Neural cell (in vitro differentiated cells): ENCODE data around the gene ANKRD44. TPM values are rescaled to one million over a fixed set of nuclear protein-coding genes. Genes with fewer than 3 reads are reported as not detected.

ENCODE experiments used
- H2AFZ ChIP-seq: fragments of 200-600, 300-800 bp; sonication (generic), shearing (Covaris generic); 2 replicates; pipeline ENCODE4 v1.6.0; 2014; ENCODE audit warnings: low read depth, mild to moderate bottlenecking, antibody characterized with exemption, low read length, moderate library complexity
- H3F3A ChIP-seq: fragments of 200-600 bp; shearing (Covaris generic); 2 replicates; pipeline ENCODE4 v1.6.1; 2016; ENCODE audit warnings: mild to moderate bottlenecking, moderate library complexity, mixed read lengths, antibody characterized with exemption, low read length; ENCODE audit not compliant: insufficient read depth, poor library complexity, severe bottlenecking
- H3K27ac ChIP-seq: fragments of 200-600, 300-800 bp; sonication (generic), shearing (Covaris generic); 2 replicates; pipeline ENCODE4 v1.5.1; 2014; ENCODE audit warnings: mild to moderate bottlenecking, low read length, moderate library complexity
- H3K27me3 ChIP-seq: fragments of 300-800, 200-600 bp; sonication (generic), shearing (Covaris generic); 2 replicates; pipeline ENCODE4 v1.6.0; 2014; ENCODE audit warnings: mild to moderate bottlenecking, low read depth, low read length, moderate library complexity; ENCODE audit not compliant: insufficient read depth
- H3K36me3 ChIP-seq: fragments of 300-800, 200-600 bp; sonication (generic), shearing (Covaris generic); 2 replicates; pipeline ENCODE4 v1.5.1; 2014; ENCODE audit warnings: mild to moderate bottlenecking, antibody characterized with exemption, low read length, moderate library complexity; ENCODE audit not compliant: insufficient read depth
- H3K4me2 ChIP-seq: fragments of 300-800, 200-600 bp; sonication (generic), shearing (Covaris generic); 2 replicates; pipeline ENCODE4 v1.6.0; 2014; ENCODE audit warnings: mild to moderate bottlenecking, low read length
- H3K4me3 ChIP-seq: fragments of 300-800, 200-600 bp; sonication (generic), shearing (Covaris generic); 2 replicates; pipeline ENCODE4 v1.5.1; 2014; ENCODE audit warnings: mild to moderate bottlenecking, low read length, moderate library complexity
- H3K79me2 ChIP-seq: fragments of 200-600 bp; shearing (Covaris generic); replicated peaks from 2 replicates; pipeline ENCODE4 v1.6.0; 2014; ENCODE audit warnings: mild to moderate bottlenecking, low read length, moderate library complexity; ENCODE audit not compliant: insufficient read depth
- H3K9ac ChIP-seq: fragments of 300-800, 200-600 bp; sonication (generic), shearing (Covaris generic); 2 replicates; pipeline ENCODE4 v1.6.1; 2016; ENCODE audit warnings: mild to moderate bottlenecking, low read length, mixed read lengths
- H3K9me2 ChIP-seq: fragments of 200-600 bp; shearing (Covaris generic); 2 replicates; pipeline ENCODE4 v1.6.1; 2016; ENCODE audit warnings: mild to moderate bottlenecking, low read length, mixed read lengths; ENCODE audit not compliant: insufficient read depth
- H3K9me3 ChIP-seq: fragments of 200-600, 300-800 bp; sonication (generic), shearing (Covaris generic); 2 replicates; pipeline ENCODE4 v1.6.1; 2016; ENCODE audit warnings: mild to moderate bottlenecking, mixed run types, low read length, moderate library complexity, mixed read lengths
- H4K20me1 ChIP-seq: fragments of 200-600 bp; shearing (Covaris generic); 2 replicates; pipeline ENCODE4 v1.6.1; 2016; ENCODE audit warnings: mild to moderate bottlenecking, mixed run types; ENCODE audit not compliant: insufficient read depth
- CTCF ChIP-seq: fragments of 450-650 bp; IDR thresholded peaks from 2 replicates; pipeline ENCODE4 v1.5.1; 2014; ENCODE audit warnings: antibody characterized with exemption, mild to moderate bottlenecking, moderate library complexity; ENCODE audit not compliant: poor library complexity, severe bottlenecking
- EP300 ChIP-seq: fragments of 450-650 bp; conservative IDR thresholded peaks from 2 replicates; pipeline ENCODE4 v1.6.1; 2014; ENCODE audit warnings: antibody characterized with exemption, mild to moderate bottlenecking, moderate library complexity; ENCODE audit not compliant: poor library complexity, severe bottlenecking
- EZH2 ChIP-seq: fragments of 200-600, 300-800 bp; shearing (Covaris generic), sonication (generic); IDR thresholded peaks from 2 replicates; pipeline ENCODE4 v1.6.1; 2014; ENCODE audit warnings: antibody characterized with exemption, low read length, borderline replicate concordance, mild to moderate bottlenecking; ENCODE audit not compliant: insufficient read depth, poor library complexity, severe bottlenecking
- MXI1 ChIP-seq: fragments of 450-650 bp; conservative IDR thresholded peaks from 2 replicates; pipeline ENCODE4 v1.6.1; 2014; ENCODE audit warnings: antibody characterized with exemption, mild to moderate bottlenecking; ENCODE audit not compliant: poor library complexity, severe bottlenecking
- POLR2AphosphoS5 ChIP-seq: IDR thresholded peaks from 2 replicates; pipeline ENCODE4 v1.6.1; 2012
- RAD21 ChIP-seq: fragments of 450-650 bp; conservative IDR thresholded peaks from 2 replicates; pipeline ENCODE4 v1.6.1; 2014; ENCODE audit warnings: antibody characterized with exemption, mild to moderate bottlenecking, moderate library complexity
- SMC3 ChIP-seq: fragments of 450-650 bp; conservative IDR thresholded peaks from 2 replicates; pipeline ENCODE4 v1.6.1; 2014; ENCODE audit warnings: antibody characterized with exemption, mild to moderate bottlenecking, moderate library complexity; ENCODE audit not compliant: poor library complexity
- TAF1 ChIP-seq: IDR thresholded peaks from 2 replicates; pipeline ENCODE4 v1.6.1; 2012; ENCODE audit warnings: low read depth
- polyA plus RNA-seq: library from polyadenylated mRNA; depleted of rRNA; stranded (reverse); fragments of >200 nt; gene quantifications from 2 replicates; pipeline ENCODE4 v1.2.3, GENCODE V29; 2014
- TF ChIP-seq, protein P1 (sequence below): IDR thresholded peaks from 2 replicates; pipeline ENCODE4 v1.6.1; 2012; ENCODE audit warnings: borderline replicate concordance

Gene ANKRD44
- polyA plus RNA-seq, 1 donor from 2014 or later: 94.3 TPM

DNA sequence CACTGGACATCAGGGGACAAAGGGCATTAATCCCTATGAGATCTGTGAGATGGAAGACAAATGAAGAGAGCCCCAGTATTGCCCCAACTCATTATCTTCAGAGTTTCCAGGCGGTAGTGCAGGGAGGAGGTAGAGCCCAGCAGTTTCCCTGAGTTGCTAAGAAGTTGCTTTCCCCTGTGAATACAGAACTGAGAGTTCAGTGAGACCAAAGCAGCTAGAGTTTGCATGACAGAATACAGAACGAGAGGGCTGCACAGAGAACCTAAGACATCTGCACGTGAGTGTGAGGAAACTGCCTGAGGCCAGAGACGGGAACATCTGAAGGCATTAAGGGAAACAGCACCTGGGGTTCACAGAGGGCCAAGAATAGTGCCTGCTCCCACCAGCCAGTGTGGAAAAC is 366.0 kb downstream of the ANKRD44 start:
- H3K27me3 ChIP-seq: no peaks in the 10 kb centered on the region
- H3K79me2 ChIP-seq: no peaks in the 10 kb centered on the region
- H3F3A ChIP-seq: no peaks in the 10 kb centered on the region
- H3K4me2 ChIP-seq: no peak overlapping the region
- H3K4me3 ChIP-seq: no peak overlapping the region
- no peak overlapping the region for H2AFZ ChIP-seq
- H4K20me1 ChIP-seq: no peaks in the 10 kb centered on the region
- H3K36me3 ChIP-seq: no peaks in the 10 kb centered on the region
- H3K9ac ChIP-seq: no peak overlapping the region
- H3K27ac ChIP-seq: no peak overlapping the region
- no peak for TF ChIP-seq EZH2
- no peak for TF ChIP-seq CTCF
- TF ChIP-seq RAD21: no peak
- no peak for TF ChIP-seq MXI1
- TF ChIP-seq, protein P1, sequence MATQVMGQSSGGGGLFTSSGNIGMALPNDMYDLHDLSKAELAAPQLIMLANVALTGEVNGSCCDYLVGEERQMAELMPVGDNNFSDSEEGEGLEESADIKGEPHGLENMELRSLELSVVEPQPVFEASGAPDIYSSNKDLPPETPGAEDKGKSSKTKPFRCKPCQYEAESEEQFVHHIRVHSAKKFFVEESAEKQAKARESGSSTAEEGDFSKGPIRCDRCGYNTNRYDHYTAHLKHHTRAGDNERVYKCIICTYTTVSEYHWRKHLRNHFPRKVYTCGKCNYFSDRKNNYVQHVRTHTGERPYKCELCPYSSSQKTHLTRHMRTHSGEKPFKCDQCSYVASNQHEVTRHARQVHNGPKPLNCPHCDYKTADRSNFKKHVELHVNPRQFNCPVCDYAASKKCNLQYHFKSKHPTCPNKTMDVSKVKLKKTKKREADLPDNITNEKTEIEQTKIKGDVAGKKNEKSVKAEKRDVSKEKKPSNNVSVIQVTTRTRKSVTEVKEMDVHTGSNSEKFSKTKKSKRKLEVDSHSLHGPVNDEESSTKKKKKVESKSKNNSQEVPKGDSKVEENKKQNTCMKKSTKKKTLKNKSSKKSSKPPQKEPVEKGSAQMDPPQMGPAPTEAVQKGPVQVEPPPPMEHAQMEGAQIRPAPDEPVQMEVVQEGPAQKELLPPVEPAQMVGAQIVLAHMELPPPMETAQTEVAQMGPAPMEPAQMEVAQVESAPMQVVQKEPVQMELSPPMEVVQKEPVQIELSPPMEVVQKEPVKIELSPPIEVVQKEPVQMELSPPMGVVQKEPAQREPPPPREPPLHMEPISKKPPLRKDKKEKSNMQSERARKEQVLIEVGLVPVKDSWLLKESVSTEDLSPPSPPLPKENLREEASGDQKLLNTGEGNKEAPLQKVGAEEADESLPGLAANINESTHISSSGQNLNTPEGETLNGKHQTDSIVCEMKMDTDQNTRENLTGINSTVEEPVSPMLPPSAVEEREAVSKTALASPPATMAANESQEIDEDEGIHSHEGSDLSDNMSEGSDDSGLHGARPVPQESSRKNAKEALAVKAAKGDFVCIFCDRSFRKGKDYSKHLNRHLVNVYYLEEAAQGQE: no peak
- no peak for TF ChIP-seq SMC3
- TF ChIP-seq EP300: no peak
- no peak for TF ChIP-seq POLR2AphosphoS5
- no peak for TF ChIP-seq TAF1
- H3K9me2 ChIP-seq: no peaks in the 10 kb centered on the region
- no peaks in the 10 kb centered on the region for H3K9me3 ChIP-seq

- H3K36me3 ChIP-seq: no peaks in the 10 kb centered on the region
- TF ChIP-seq TAF1 (no peak), EZH2 (no peak), CTCF (no peak), POLR2AphosphoS5 (no peak), MXI1 (no peak), SMC3 (no peak), EP300 (no peak), RAD21 (no peak)
- TF ChIP-seq, protein P1: no peak
Observed at GRCh38 chr2:196941398-196942078, 369.0 kb downstream of the ANKRD44 start.

More at GRCh38 chr2:196941398-196942078, 369.0 kb downstream of the ANKRD44 start:
- no peaks in the 10 kb centered on the region for H3F3A ChIP-seq
- no peaks in the 10 kb centered on the region for H3K79me2 ChIP-seq
- H3K9ac ChIP-seq: no peak overlapping the region
- no peaks in the 10 kb centered on the region for H3K9me3 ChIP-seq
- peak overlapping the region; percentile 51 for H3K27ac ChIP-seq
- H2AFZ ChIP-seq: no peak overlapping the region
- no peak overlapping the region for H3K4me2 ChIP-seq
- H4K20me1 ChIP-seq: no peaks in the 10 kb centered on the region
- H3K4me3 ChIP-seq: no peak overlapping the region
- no peaks in the 10 kb centered on the region for H3K9me2 ChIP-seq
- H3K27me3 ChIP-seq: no peaks in the 10 kb centered on the region
